A673 (cell line): Measurements from ENCODE around the gene CDKN1A.

Source experiments
- EZH2 ChIP-seq: fragments of 200-600 bp; sonication (generic); IDR thresholded peaks from 2 replicates; pipeline ENCODE4 v1.6.1; 2017; ENCODE audit warnings: borderline replicate concordance, low read depth, mild to moderate bottlenecking, mixed read lengths, antibody characterized with exemption, low read length; ENCODE audit not compliant: poor library complexity, severe bottlenecking
- TF ChIP-seq, protein P1 (sequence below): fragments of 300-800, 200-600 bp; sonication (generic); conservative IDR thresholded peaks from 2 replicates; pipeline ENCODE4 v1.5.1; 2017; ENCODE audit warnings: low read depth, mild to moderate bottlenecking, antibody characterized with exemption, low read length, moderate library complexity, mixed read lengths

DNA sequence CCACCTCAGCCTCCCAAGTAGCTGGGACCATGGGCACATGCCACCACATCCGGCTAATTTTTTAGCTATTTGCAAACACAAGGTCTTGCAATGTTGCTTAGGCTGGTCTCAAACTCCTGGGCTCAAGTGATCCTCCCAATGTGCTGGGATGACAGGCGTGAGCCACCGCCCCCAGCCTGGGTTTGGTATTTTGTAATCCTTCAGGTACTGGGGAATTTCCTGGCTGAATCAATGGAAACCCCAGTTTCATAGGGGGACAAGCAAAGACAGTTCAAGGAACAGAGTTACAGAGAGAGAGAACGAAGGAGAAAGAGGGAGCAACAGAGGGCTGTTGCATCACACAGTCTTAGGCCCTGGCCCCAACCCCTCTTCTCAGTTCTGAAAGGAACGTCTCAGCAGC lies 54.8 kb downstream of the CDKN1A start:
- TF ChIP-seq, protein P1, sequence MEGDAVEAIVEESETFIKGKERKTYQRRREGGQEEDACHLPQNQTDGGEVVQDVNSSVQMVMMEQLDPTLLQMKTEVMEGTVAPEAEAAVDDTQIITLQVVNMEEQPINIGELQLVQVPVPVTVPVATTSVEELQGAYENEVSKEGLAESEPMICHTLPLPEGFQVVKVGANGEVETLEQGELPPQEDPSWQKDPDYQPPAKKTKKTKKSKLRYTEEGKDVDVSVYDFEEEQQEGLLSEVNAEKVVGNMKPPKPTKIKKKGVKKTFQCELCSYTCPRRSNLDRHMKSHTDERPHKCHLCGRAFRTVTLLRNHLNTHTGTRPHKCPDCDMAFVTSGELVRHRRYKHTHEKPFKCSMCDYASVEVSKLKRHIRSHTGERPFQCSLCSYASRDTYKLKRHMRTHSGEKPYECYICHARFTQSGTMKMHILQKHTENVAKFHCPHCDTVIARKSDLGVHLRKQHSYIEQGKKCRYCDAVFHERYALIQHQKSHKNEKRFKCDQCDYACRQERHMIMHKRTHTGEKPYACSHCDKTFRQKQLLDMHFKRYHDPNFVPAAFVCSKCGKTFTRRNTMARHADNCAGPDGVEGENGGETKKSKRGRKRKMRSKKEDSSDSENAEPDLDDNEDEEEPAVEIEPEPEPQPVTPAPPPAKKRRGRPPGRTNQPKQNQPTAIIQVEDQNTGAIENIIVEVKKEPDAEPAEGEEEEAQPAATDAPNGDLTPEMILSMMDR: no peak
- TF ChIP-seq EZH2: no peak
